GM19099 (cell line): ENCODE results near the gene NR6A1.

Source experiments
- POLR2A ChIP-seq: IDR thresholded peaks from 3 replicates; pipeline ENCODE4 v1.6.1; 2011; ENCODE audit warnings: low read depth; ENCODE audit not compliant: insufficient read length; ENCODE audit errors: extremely low read depth

NR6A1 gene

GRCh38 chr9:124623966-124624734, 147.0 kb downstream of the NR6A1 start:
- TF ChIP-seq POLR2A, result no peak

DNA sequence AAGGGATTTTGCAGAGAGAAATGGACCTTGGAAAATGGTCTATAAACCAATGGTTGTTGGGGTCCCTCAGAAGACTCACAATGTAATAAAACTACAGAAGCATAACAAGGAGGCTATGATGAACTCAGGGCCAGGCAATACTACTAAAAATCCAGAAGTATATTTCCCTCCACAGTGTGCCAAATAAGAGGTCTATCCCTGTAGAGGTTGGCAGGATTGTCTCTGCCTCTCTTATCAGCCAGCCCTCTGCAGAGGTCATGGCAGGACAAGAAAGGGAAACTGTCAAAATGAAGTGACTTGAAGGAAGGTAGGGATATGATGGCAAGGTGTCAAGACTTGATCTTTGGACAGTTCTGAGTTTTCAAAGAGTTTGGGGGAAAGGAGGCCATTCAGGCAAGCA, 148.2 kb downstream of the NR6A1 start:
- no peak for TF ChIP-seq POLR2A

DNA sequence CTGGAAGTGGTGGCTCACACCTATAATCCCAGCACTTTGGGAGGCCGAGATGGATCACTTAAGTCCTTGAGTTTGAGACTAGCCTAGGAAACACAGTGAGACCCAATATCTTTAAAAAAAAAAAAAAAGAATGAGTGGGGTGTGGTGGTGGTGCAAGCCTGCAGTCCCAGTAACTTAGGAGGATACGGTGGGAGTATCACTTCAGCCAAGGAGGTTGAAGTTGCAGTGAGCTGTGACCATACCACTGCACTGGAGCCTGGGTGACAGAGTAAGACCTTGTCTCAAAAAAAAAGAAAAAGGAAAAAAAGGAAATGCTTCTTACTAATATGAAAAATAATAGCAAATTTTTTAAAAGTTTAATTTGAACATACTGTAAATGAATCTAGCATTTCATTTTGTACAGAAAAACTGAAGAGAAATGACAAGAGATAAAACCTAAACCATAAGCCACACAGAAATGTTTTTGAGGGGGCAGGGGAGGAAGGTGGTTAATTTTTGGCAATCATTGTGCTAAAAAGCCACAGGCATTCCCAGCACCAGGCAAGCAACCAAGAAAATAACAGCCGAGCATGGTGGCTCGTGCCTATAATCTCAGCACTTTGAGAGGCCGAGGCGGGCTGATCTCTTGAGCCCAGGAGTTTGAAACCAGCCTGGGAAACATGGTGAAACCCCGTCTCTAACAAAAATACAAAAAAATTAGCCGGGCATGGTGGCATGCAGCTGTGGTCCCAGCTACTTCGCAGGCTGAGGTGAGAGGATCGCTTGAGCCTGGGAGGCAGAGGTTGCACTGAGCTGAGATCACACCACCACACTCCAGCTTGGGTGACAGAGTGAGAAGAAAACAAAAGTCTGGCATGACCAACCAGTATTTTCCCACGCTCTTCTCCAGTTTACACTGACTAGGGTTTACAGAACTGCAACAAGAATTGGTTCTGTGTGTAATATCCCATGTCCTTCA, 149.5 kb downstream of the NR6A1 start:
- TF ChIP-seq POLR2A, result no peak

- TF ChIP-seq POLR2A, result no peak
These were observed 152.6 kb downstream of the NR6A1 start for GRCh38 chr9:124618476-124618875.

GRCh38 chr9:124617477-124618141, 153.5 kb downstream of the NR6A1 start:
- no peak for TF ChIP-seq POLR2A

DNA sequence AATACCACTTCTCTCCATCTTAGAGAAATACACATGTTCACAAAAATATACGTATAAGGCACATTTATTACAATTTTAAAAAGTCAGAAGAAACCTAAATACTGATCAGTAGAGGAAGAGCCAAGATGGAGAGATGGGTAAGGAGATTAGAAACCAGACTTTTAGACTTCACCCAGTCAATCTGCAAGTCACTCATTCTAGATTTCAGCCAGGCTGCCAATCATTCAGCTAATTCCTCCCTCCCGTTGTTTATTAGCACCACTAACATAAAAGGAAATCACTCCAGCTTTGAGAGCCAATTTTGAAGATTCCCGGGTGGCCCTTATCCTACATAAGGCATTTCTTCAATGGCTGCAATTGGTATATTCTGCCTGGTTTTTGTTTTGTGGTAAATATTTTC, 154.2 kb downstream of the NR6A1 start:
- TF ChIP-seq POLR2A, result no peak

GRCh38 chr9:124615100-124615742, 155.9 kb downstream of the NR6A1 start:
- no peak for TF ChIP-seq POLR2A

DNA sequence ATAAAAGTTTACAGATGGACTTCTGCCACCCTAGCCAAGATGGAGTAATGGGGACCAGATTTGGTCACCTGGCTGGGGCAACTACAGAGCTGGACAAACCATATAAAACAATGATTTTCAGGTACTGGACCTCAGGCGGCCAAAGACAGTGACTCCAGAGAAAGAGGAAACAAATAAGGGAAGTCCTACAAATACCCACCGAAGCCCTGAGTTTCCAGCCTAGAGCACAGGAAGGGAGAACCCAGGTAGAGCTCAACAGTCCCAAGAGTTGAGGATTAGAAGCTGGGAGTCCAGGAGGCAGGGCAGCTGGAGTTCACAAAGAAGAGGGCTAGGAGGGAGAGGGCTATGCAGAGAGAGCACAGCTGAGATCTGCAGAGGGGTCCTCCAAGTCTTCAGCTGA, 157.3 kb downstream of the NR6A1 start:
- no peak for TF ChIP-seq POLR2A

GRCh38 chr9:124611106-124611505, 160.0 kb downstream of the NR6A1 start:
- no peak for TF ChIP-seq POLR2A

- no peak for TF ChIP-seq POLR2A
These were observed 165.1 kb downstream of the NR6A1 start for GRCh38 chr9:124606027-124606426.

DNA sequence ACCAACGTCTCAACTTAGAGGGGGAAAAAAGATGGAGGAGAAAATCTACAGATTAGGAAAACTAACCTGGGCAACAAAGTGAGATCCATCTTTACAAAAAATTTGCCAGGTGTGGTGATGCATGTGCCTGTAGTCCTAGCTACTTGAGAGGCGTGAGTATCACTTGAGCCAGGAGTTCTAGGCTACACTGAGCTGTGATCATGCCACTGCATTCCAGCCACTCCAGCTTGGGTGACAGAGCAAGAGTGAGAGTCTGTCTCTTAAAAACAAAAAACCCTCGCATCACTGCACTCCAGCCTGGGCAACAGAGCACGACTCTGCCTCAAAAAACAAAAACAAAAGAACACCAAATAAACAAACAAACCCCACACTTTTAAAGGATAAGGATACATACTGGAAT, 165.9 kb downstream of the NR6A1 start:
- no peak for TF ChIP-seq POLR2A

DNA sequence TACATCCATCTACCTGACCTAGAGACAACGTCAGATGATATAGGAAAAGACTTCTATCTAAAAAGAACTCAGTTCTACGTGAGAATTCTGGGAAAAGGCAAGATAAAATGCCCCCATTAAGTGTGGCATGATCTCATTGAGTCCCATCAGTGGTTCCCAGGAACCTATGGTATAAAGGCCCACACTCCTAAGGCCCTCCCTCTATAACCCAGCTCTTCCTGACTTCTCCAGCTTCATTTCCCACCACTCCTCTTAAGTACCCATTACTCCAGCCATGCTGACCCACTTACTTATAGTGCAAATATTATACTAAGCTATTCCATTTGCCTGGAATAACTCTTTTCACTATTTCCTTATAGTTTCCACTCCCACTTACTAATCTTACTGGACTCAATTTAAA, 168.5 kb downstream of the NR6A1 start:
- no peak for TF ChIP-seq POLR2A

DNA sequence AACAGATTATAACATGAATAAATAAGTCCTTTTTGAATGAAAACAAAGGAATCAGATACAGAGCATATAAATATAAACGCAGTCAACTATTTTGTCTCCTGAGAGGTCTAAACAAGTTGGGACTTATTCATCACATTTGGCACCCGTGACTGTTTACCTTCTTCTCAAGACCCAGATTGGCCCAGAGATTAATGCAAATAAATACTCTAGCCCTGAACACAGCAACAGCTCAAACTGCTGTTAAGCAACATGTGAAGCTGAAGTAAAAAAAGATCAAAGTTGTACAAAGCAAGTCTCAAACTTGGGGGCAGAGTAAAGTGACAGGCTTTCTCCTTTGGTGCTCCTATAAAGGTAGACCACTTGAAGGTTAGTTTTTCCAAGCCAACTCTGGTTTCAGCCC, 168.9 kb downstream of the NR6A1 start:
- TF ChIP-seq POLR2A, result no peak

DNA sequence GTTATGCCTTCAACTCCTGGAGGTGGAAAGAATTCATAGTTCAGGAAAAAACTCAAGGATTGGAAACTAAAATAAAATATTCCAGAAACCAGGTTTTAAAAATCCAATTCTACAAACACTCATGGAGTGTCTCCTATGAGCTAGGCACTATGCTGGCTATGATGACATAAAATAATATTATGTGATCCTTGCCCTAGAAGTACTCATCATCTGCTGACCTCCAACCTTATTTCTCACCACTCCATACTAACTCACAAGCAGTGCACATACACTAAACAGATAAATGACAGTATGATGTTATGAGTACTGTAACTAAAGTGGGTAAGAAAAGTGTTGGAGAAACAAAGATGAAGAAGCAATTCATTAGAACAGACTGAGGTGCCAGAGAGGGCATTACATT, 170.7 kb downstream of the NR6A1 start:
- TF ChIP-seq POLR2A, result no peak
